Activated CD8-positive, alpha-beta memory T cell treated with anti-CD3 and anti-CD28 coated beads, Interleukin-2, amount 50 U/mL, for 24 hours (primary cell): Measurements from ENCODE around the gene RNF17.

Experiments
- DNase-seq: peaks from one replicate; pipeline ENCODE4 v3.0.0-alpha.2; 2020; ENCODE audit errors: extremely low read depth

Gene RNF17

DNA sequence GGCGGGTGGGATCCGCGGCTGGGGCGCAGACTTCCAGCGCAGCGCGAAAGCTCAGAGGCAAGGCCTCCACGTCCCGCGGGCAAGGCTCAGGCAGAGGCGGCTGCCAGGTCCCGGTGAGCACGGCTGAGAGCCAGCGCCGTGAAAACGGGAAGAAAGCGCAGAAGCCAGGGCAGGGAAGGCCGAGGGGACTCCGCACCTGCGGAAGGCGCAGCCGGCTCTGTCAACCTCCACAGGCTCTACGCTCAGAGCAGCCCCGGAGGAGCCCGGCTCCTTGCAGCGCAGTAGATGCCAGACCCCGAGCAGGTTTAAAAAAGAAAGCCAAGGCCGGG is 131.0 kb downstream of the RNF17 start:
- DNase-seq: no peak

GRCh38 chr13:24896061-24896460 is 132.1 kb downstream of the RNF17 start:
- DNase-seq: no peak

GRCh38 chr13:24897293-24897692 is 133.3 kb downstream of the RNF17 start:
- DNase-seq: no peak

DNA sequence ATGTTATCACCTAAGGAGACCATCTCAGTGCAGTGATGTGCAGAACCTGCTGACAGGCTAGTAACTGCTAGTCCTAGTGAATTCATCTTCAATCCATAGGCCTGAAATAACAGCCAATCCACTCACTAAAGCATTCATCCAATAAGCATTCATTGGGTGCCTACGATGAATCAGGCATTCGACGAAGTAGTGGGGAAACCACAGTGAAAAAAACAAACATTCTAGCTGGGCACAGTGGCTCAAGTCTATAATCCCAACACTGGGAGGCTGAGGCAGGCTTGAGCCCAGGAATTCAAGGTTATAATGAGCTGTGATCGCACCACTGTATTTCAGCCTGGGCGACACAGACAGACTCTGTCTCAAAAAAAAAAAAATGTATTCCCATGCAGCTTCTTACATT is 135.6 kb downstream of the RNF17 start:
- no peak for DNase-seq

- no peak for DNase-seq
Observed at GRCh38 chr13:24900507-24900906, 136.5 kb downstream of the RNF17 start.

GRCh38 chr13:24905242-24905641 is 141.3 kb downstream of the RNF17 start:
- DNase-seq: no peak

DNA sequence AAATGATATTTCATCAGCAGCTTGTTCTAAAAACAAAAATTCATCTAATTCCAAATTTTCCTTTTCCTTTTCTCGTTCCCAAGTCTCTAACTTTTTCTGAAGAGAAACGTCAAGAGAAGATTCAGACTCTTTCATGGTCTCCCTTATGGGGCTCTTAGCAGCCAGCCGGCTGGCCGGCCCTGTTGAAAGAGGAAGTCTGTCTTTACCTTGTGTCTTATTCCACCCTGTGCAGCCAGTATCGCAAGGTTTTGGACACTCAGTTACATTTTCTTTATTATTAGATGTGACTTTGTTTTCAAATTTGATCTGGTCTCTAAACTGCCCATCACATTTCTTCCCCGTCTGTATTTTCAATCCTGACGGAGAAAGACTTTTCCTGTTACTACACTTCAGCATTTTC is 142.3 kb downstream of the RNF17 start:
- no peak for DNase-seq

DNA sequence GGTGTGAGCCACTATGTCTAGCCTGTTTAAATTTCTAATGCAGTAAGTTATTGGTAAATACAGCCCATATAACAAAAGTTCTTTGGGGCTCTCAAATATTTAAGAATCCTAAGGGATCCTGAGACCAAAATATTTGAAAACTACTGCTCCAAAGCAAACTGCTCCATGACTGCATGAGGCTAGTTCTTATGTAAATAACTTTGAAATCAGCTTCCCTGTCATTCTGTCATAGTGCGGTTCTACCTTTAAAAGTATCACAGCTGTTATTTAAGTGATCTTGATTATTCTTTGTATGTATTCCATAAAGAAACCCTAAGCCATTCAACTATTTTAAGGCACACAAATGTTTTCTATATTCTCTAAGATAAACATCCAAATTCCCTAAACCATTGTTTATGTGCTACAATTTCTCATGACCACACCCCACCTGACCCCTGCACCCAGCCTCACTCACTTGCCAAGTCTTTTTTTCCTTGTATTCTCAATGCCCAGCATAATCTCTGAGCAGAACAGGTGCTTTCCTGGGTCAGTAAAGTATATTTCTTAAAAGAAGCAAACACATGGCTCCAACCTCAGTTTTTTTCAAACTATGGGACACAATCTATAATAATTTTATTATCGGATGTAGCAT is 146.6 kb downstream of the RNF17 start:
- DNase-seq: no peak

GRCh38 chr13:24911133-24911908 is 147.4 kb downstream of the RNF17 start:
- DNase-seq: no peak

GRCh38 chr13:24916464-24916863 is 152.5 kb downstream of the RNF17 start:
- no peak for DNase-seq

DNA sequence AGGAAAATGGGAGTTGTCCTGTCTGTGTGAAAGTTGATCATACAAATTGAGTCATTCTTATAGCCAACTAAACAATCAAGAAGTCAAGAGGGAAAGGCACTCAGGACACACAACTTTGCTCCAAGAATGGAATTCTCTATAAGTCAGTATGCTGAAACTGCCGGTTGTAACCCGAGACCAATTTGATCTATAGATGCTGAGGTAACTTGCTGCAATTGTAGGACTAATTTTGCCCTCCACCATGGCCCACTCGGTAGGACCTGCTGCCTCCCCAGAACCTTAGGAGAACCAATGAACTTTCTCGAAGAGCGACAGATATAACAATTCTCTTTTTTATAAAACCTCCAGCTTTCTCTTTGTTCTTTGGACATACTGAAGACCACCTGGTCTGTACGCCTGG is 157.0 kb downstream of the RNF17 start:
- DNase-seq: no peak

DNA sequence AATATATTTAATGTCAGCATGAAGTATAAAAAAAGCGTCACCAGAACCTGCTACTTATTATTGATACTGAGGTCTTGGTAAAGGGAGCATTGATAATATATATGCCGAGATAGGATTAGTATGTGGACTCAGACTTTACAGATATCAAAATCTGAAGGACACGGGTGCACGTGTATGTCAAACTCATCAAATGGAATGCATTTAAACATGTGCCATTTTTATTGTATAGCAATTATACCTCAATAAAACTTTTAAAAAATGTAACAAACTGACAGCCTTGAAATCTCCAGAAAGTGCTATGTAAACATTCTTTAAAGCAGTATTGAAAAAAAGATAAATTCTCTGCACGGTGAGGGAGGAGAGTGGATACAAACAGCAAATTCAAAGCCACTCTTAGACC is 157.9 kb downstream of the RNF17 start:
- no peak for DNase-seq

DNA sequence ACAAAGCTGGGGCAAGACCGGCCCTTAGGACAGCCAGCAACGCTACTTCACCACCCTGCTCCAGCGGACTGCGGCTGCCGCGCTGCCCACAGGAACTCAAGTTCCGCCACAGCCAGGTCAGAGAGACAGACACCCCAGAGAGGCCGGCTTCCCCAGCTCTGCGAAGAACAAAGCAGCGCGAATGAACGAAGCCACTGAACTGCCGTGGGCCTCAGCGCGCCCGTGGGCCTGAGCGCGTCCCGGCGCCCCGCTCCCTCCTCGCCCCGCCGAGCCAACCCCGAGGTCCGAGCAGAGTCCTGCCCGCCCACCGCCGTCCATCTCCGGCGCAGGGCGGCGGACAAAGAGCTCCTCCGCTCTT is 158.4 kb downstream of the RNF17 start:
- peak; percentile 5 for DNase-seq

- DNase-seq: peak; percentile 91
Observed at GRCh38 chr13:24922745-24923591, 159.0 kb downstream of the RNF17 start.

GRCh38 chr13:24925318-24926231 is 161.6 kb downstream of the RNF17 start:
- DNase-seq: no peak

DNA sequence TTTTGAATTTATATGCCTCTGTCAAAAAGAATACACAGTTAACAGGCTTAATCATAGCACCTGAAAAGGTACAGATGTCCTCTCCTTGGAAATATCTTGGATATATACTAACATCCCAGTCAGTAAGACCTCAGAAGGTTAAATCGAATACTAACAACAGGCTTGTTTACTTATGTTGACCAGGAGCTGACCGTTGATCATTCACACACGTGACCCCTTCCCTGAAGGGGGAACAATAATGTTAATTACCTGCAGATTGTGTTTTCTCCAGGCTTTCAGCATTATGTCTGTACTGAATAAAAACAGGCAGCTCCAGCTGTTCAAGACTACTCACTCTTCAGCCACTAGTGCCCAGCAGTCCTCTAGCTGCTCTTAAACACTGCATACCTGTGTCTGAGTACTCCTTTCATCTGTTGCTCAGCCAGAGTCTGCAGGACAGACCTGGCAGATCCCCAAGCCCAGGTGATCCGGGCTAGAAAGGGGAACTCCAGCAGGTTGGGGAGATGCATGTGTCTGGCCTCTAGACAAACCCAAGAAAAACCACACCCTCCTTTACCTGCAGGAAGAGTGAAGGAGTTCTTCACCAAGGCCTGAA is 163.9 kb downstream of the RNF17 start:
- DNase-seq: no peak

GRCh38 chr13:24929196-24929595 is 165.2 kb downstream of the RNF17 start:
- no peak for DNase-seq
